Esophagus squamous epithelium (tissue), 5 donors: ENCODE results near the gene TMUB1. TPM values are rescaled to one million over a fixed set of nuclear protein-coding genes. Genes with fewer than 3 reads are reported as not detected.

ENCODE experiments used
- DNase-seq: peaks from one replicate; lab custom pipeline; 2025; lab: John Stamatoyannopoulos, UW
- H3K27ac ChIP-seq, 4 donors: fragments of 200-600 bp; sonication (generic); one replicate each; pipeline ENCODE4 v1.5.1; 2016 to 2019; ENCODE audit warnings: mild to moderate bottlenecking in 1 of 4
- H3K27me3 ChIP-seq, 4 donors: fragments of 200-600 bp; sonication (generic); 1 replicate in 3 of 4; 2 replicates in 1 of 4; pipeline versions ENCODE4 v1.5.1 to v1.6.0; 2017 to 2021; ENCODE audit warnings: antibody characterized with exemption in 1 of 4
- H3K36me3 ChIP-seq, 3 donors: fragments of 200-600 bp; sonication (generic); one replicate each; pipeline ENCODE4 v1.5.1; 2016 to 2019
- H3K4me1 ChIP-seq, 3 donors: fragments of 200-600 bp; sonication (generic); one replicate each; pipeline ENCODE4 v1.5.1; 2017 to 2019
- H3K4me3 ChIP-seq, 4 donors: fragments of 200-600 bp; sonication (generic); 1 replicate in 3 of 4; 2 replicates in 1 of 4; pipeline ENCODE4 v1.5.1; 2016 to 2019; ENCODE audit warnings: mild to moderate bottlenecking in 2 of 4, moderate library complexity in 1 of 4
- H3K9me3 ChIP-seq, 3 donors: fragments of 200-600 bp; sonication (generic); one replicate each; pipeline ENCODE4 v1.5.1; 2016 to 2019
- CTCF ChIP-seq, 6 experiments: fragments of 450-650 bp in 4 of 6; fragments of 200-600 bp in 2 of 6; sonication (generic) in 2 of 6; IDR thresholded peaks; one replicate each; pipeline ENCODE4 v1.5.1; 2016 to 2019; ENCODE audit warnings: antibody characterized with exemption in 6 of 6, mild to moderate bottlenecking in 4 of 6, moderate library complexity in 4 of 6
- POLR2A ChIP-seq, 4 donors: fragments of 450-650 bp; IDR thresholded peaks; one replicate each; pipeline ENCODE4 v1.6.1; 2017; ENCODE audit warnings: antibody characterized with exemption in 4 of 4, mild to moderate bottlenecking in 4 of 4, moderate library complexity in 3 of 4
- WGBS, 2 donors: methylation state at CpG; one replicate each; pipeline ENCODE4 v1.1.5; 2018; 5-methylcytosine and 5-hydroxymethylcytosine counted together
- intact Hi-C: fragments of 100-400 bp; cut with DNase I; formaldehyde crosslinking; loops from one replicate; pipeline ENCODE4 v1.15.0; 2022
- total RNA-seq, 4 donors: library from RNA; depleted of rRNA; stranded (reverse); fragments of >200 nt; gene quantifications; one replicate each; pipeline ENCODE4 v1.1.0, GENCODE V29; 2016
- donor health status: DM: yes; HTN: yes; CAD: no.

The TMUB1 gene
- total RNA-seq, 4 donors from 2014 or later = 28.4 to 51.0 (median 35.2) TPM

DNA sequence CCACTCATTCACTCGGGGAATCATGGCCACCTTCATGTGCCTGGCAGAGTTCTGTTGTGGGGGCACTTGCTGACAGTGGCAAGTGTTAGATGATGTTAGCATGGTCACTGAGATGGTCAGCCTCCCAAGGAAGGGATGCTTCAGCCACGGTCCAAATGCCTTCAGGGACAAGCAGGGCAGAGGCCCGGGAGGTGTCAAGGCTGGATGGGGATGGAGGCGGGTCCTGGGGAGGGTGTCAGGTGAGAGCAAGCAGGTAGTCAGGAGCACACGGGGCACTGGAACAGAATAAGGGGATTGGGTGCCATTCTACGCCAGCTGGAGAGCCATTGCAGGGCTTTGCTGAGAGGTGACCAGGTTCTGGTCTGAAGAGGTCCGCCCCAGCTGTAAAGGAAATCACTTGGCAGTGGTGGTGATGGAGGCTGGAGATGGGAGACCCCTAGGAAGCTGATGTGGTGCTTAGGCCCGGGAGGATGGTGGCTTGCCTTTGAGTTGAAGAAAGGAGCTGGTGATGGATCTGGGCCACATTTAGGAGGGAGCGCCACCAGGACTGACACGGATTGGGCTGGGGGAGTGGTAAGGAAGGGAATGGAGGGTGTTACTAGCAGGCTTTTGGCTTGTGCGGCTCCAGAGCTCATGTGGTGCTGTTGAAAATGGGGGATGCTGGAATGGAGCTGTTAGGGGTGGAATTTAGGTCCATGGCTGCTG, 27.1 kb upstream of the TMUB1 start:
- H3K9me3 ChIP-seq = no peaks in the 10 kb centered on the region
- no peaks in the 10 kb centered on the region for H3K36me3 ChIP-seq
- WGBS, 2 donors = 63 to 65% methylated on average over 10 of the region's 11 CpGs
- TF ChIP-seq POLR2A (IDR thresholded peaks at IDR 0.05) (no peak), CTCF (IDR thresholded peaks at IDR 0.05) (no peak)
- peak overlapping the region in 3 of 4 donors; percentile 14 to 45 (median 32) for H3K27ac ChIP-seq
- no peak for DNase-seq
- intact Hi-C loops = loop anchor here (5.0 kb wide), 1 partner anchor 83 kb away; the partner anchor contains the start of gene ABCB8
- H3K4me3 ChIP-seq = no peak overlapping the region
- peaks cover 17 to 44% (median 24%) of the 10 kb centered on the region in 3 donors for H3K4me1 ChIP-seq
- no peaks in the 10 kb centered on the region for H3K27me3 ChIP-seq

- Histone ChIP-seq H3K4me3 (no peak overlapping the region), H3K27ac (peak overlapping the region in 3 of 4 donors; percentile 32 to 60 (median 45)), H3K4me1 (peaks cover 14 to 52% (median 24%) of the 10 kb centered on the region in 3 donors), H3K27me3 (no peaks in the 10 kb centered on the region), H3K9me3 (no peaks in the 10 kb centered on the region), H3K36me3 (no peaks in the 10 kb centered on the region)
- no peak for TF ChIP-seq POLR2A (IDR thresholded peaks at IDR 0.05)
- TF ChIP-seq CTCF (IDR thresholded peaks at IDR 0.05) = no peak
- intact Hi-C loops = loop anchor here (5.0 to 10.0 kb wide), 2 partner anchors 82 to 215 kb away; partner anchors contain the start of gene ABCB8
- no peak for DNase-seq
- WGBS, 2 donors = 64 to 74% methylated on average over 9 to 11 of the region's 15 CpGs
Observed at GRCh38 chr7:151109094-151110048, 26.1 kb upstream of the TMUB1 start.

DNA sequence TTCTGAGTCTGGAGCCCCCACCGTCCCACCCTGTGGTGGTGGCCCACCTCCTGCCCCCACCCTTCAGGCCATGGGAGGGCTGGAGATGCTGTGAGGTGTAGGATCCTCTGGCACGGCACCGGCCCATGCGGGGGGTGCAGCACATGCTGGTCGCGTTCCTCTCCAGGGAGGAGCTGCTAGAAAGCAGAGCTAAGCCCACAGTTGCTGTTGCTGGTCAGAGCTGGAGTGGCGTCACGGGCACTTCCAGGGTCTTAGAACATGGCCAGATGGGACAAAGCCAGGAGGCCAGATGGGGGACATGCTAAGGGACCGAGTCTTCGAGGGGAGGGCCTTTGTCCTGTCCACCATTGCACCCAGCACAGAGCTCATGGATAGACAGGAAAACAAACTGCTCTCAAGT, 24.6 kb upstream of the TMUB1 start:
- Histone ChIP-seq H3K27me3 (no peaks in the 10 kb centered on the region), H3K4me1 (peaks cover 0 to 44% (median 10%) of the 10 kb centered on the region in 3 donors), H3K27ac (peak overlapping the region in 1 of 4 donors; percentile 14), H3K9me3 (no peaks in the 10 kb centered on the region), H3K4me3 (no peak overlapping the region), H3K36me3 (no peaks in the 10 kb centered on the region)
- intact Hi-C loops = loop anchor here (10.0 kb wide), 1 partner anchor 213 kb away; no protein-coding TSS in a partner anchor
- no peak for DNase-seq
- TF ChIP-seq POLR2A (IDR thresholded peaks at IDR 0.05) (no peak), CTCF (IDR thresholded peaks at IDR 0.05) (no peak)
- 73 to 81% methylated on average over 4 to 9 of the region's 10 CpGs for WGBS, 2 donors

GRCh38 chr7:151104411-151105235, 21.3 kb upstream of the TMUB1 start:
- H3K27ac ChIP-seq = no peak overlapping the region
- no peaks in the 10 kb centered on the region for H3K27me3 ChIP-seq
- H3K36me3 ChIP-seq = no peaks in the 10 kb centered on the region
- DNase-seq = no peak
- H3K4me1 ChIP-seq = peaks cover 0 to 42% (median 0%) of the 10 kb centered on the region in 3 donors
- H3K4me3 ChIP-seq = no peak overlapping the region
- WGBS, 2 donors = 64 to 65% methylated on average over 21 to 23 of the region's 23 CpGs
- no peak for TF ChIP-seq CTCF (IDR thresholded peaks at IDR 0.05)
- no peak for TF ChIP-seq POLR2A (IDR thresholded peaks at IDR 0.05)
- intact Hi-C loops = loop anchor here (10.0 kb wide), 1 partner anchor 210 kb away; no protein-coding TSS in a partner anchor
- no peaks in the 10 kb centered on the region for H3K9me3 ChIP-seq
